T-helper 9 cell (primary cell): ENCODE data around the gene FTL.
A peak's percentile ranks its signal among the peaks of the same experiment; 100 is the strongest.

Experiments used
- DNase-seq: peaks from one replicate; pipeline ENCODE4 v3.0.0-alpha.2; 2020

Gene FTL

GRCh38 chr19:48992581-48993174 lies 27.6 kb downstream of the FTL start:
- no peak for DNase-seq

GRCh38 chr19:48993175-48994034 lies 28.3 kb downstream of the FTL start, which contains the start of the genes GYS1 and RUVBL2:
Gene GYS1 (minus strand): TSS chr19:48993309. CDS start chr19:48993112, 197 bp downstream.
Gene RUVBL2 (plus strand): TSS chr19:48993887. CDS start chr19:48993912, 25 bp downstream.
- DNase-seq = peak; percentile 98

- DNase-seq = no peak
These were observed 28.9 kb downstream of the FTL start for GRCh38 chr19:48994035-48994386.

GRCh38 chr19:48997972-48998371 lies 32.9 kb downstream of the FTL start:
- peak; percentile 33 for DNase-seq

GRCh38 chr19:48999481-49000325 lies 34.6 kb downstream of the FTL start:
- peak; percentile 63 for DNase-seq

GRCh38 chr19:49004133-49004532 lies 39.0 kb downstream of the FTL start:
- DNase-seq = no peak

- no peak for DNase-seq
These were observed 40.0 kb downstream of the FTL start for GRCh38 chr19:49004964-49005614.

- no peak for DNase-seq
These were observed 41.8 kb downstream of the FTL start for GRCh38 chr19:49006905-49007304.

- DNase-seq = no peak
These were observed 44.7 kb downstream of the FTL start for GRCh38 chr19:49009828-49010227.

- no peak for DNase-seq
These were observed 45.3 kb downstream of the FTL start for GRCh38 chr19:49010453-49010852.

- no peak for DNase-seq
These were observed 46.1 kb downstream of the FTL start for GRCh38 chr19:49011194-49011593.

GRCh38 chr19:49014123-49014869 lies 49.2 kb downstream of the FTL start:
- DNase-seq = no peak

- no peak for DNase-seq
These were observed 49.8 kb downstream of the FTL start for GRCh38 chr19:49014870-49015255.

GRCh38 chr19:49016067-49016839 lies 51.1 kb downstream of the FTL start:
- no peak for DNase-seq
